Suprapubic skin (tissue), 4 donors: Measurements from ENCODE around the gene BRD9. TPM values are rescaled to one million over a fixed set of nuclear protein-coding genes. Genes with fewer than 3 reads are reported as not detected.
"Not testable (repeated sequence)": the region's sequence is repeated elsewhere in the genome, so short reads cannot be mapped to it uniquely, and the experiment has no call there.

ENCODE experiments used
- DNase-seq, 2 donors: peaks; one replicate each; pipeline ENCODE4 v3.0.0-alpha.2; 2019; ENCODE audit warnings: low spot score in 2 of 2
- H3K27ac ChIP-seq: fragments of 200-600 bp; sonication (generic); one replicate; pipeline ENCODE4 v1.5.1; 2019
- H3K27me3 ChIP-seq: fragments of 200-600 bp; sonication (generic); one replicate; pipeline ENCODE4 v1.5.1; 2019
- H3K36me3 ChIP-seq: fragments of 200-600 bp; sonication (generic); one replicate; pipeline ENCODE4 v1.5.1; 2019
- H3K4me1 ChIP-seq: fragments of 200-600 bp; sonication (generic); one replicate; pipeline ENCODE4 v1.5.1; 2019
- H3K4me3 ChIP-seq: fragments of 200-600 bp; sonication (generic); one replicate; pipeline ENCODE4 v1.5.1; 2019; ENCODE audit warnings: mild to moderate bottlenecking
- H3K9me3 ChIP-seq: fragments of 200-600 bp; sonication (generic); one replicate; pipeline ENCODE4 v1.5.1; 2019
- WGBS: methylation state at CpG from one replicate; pipeline ENCODE4 v1.1.5; 2018; 5-methylcytosine and 5-hydroxymethylcytosine counted together
- total RNA-seq, 4 donors: library from RNA; depleted of rRNA; stranded (reverse); fragments of >200 nt; gene quantifications; one replicate each; pipeline ENCODE4 v1.1.0, GENCODE V29; 2016

The BRD9 gene
- total RNA-seq, 4 donors from 2014 or later, result 25.2 to 73.0 (median 38.8) TPM

GRCh38 chr5:842402-843221 is 50.0 kb downstream of the BRD9 start:
- H3K27me3 ChIP-seq, H3K9me3 ChIP-seq, H3K36me3 ChIP-seq, H3K4me3 ChIP-seq, H3K4me1 ChIP-seq, H3K27ac ChIP-seq: not testable (repeated sequence)
- WGBS, result 92% methylated on average over 27 of the region's 32 CpGs
- peak; percentile 64 to 74 for DNase-seq

- H3K4me3 ChIP-seq, H3K9me3 ChIP-seq, H3K27ac ChIP-seq, H3K36me3 ChIP-seq, H3K4me1 ChIP-seq, H3K27me3 ChIP-seq: not testable (repeated sequence)
- DNase-seq, result peak; percentile 43 to 60
- WGBS, result 78% methylated on average over 9 of the region's 15 CpGs
Measured at GRCh38 chr5:841531-842401, 50.8 kb downstream of the BRD9 start.

DNA sequence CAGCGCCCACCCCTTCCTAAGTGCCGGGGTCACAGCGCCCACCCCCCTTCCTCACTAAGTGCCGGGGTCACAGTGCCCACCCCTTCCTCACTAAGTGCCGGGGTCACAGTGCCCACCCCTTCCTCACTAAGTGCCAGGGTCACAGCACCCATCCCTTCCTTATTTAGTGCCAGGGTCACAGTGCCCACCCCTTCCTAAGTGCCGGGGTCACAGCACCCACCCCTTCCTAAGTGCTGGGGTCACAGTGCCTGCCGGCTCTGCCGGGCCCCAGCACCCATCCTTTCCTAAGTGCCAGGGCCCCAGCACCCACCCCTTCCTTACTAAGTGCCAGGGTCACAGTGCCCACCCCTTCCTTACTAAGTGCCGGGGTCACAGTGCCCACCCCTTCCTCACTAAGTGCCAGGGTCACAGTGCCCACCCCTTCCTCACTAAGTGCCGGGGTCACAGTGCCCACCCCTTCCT is 51.6 kb downstream of the BRD9 start:
- H3K27me3 ChIP-seq, H3K27ac ChIP-seq, H3K9me3 ChIP-seq, H3K4me1 ChIP-seq, H3K4me3 ChIP-seq, H3K36me3 ChIP-seq: not testable (repeated sequence)
- DNase-seq, result peak; percentile 18 to 51
- WGBS, result 86% methylated on average over 10 of the region's 10 CpGs

GRCh38 chr5:840118-840973 is 52.3 kb downstream of the BRD9 start:
- not testable (repeated sequence) for H3K4me1 ChIP-seq, H3K27me3 ChIP-seq, H3K4me3 ChIP-seq, H3K36me3 ChIP-seq, H3K27ac ChIP-seq, H3K9me3 ChIP-seq
- WGBS, result 87% methylated on average over 21 of the region's 21 CpGs
- peak; percentile 69 to 78 for DNase-seq

- peak in 1 of 2 donors; percentile 69 for DNase-seq
- not testable (repeated sequence) for H3K4me3 ChIP-seq, H3K9me3 ChIP-seq, H3K4me1 ChIP-seq, H3K27me3 ChIP-seq, H3K36me3 ChIP-seq, H3K27ac ChIP-seq
- WGBS, result 90% methylated on average over 2 of the region's 10 CpGs
Measured at GRCh38 chr5:838431-838851, 54.2 kb downstream of the BRD9 start.

- not testable (repeated sequence) for H3K27ac ChIP-seq, H3K27me3 ChIP-seq, H3K4me3 ChIP-seq, H3K36me3 ChIP-seq, H3K4me1 ChIP-seq, H3K9me3 ChIP-seq
- DNase-seq, result peak in 1 of 2 donors; percentile 55
- WGBS, result 100% methylated on average over 2 of the region's 14 CpGs
Measured at GRCh38 chr5:837621-838121, 54.9 kb downstream of the BRD9 start.

- H3K27ac ChIP-seq, H3K27me3 ChIP-seq, H3K4me1 ChIP-seq, H3K36me3 ChIP-seq, H3K4me3 ChIP-seq, H3K9me3 ChIP-seq: not testable (repeated sequence)
- DNase-seq, result peak in 1 of 2 donors; percentile 23
- 49% methylated on average over 7 of the region's 7 CpGs for WGBS
Measured at GRCh38 chr5:835933-836612, 56.5 kb downstream of the BRD9 start.

DNA sequence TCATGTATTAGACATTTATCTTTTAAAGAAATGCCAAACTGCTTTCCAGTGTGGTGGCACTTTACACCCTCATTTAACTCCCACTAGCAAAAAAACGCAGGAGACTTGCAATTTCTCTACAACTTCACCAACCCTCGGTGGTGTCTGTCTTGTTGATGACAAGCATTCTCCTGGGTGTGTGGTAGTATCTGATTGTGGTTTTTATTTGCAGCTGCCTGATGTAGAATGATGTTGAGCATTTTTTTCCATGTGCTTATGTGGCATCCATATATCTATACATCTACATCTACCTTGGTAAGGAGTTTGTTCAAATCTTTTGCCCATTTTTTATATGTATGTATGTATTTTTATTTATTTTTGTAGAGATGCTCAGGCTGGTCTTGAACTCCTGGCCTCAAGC is 58.6 kb downstream of the BRD9 start:
- H3K27ac ChIP-seq, DNase-seq, H3K36me3 ChIP-seq, H3K9me3 ChIP-seq, H3K4me1 ChIP-seq, H3K4me3 ChIP-seq, H3K27me3 ChIP-seq: not testable (repeated sequence)
- WGBS, result 81% methylated on average over 2 of the region's 2 CpGs

- not testable (repeated sequence) for DNase-seq, H3K36me3 ChIP-seq, H3K9me3 ChIP-seq, H3K27me3 ChIP-seq, H3K4me1 ChIP-seq, H3K27ac ChIP-seq, H3K4me3 ChIP-seq
- 97% methylated on average over 18 of the region's 19 CpGs for WGBS
Measured at GRCh38 chr5:828194-828593, 64.4 kb downstream of the BRD9 start.

DNA sequence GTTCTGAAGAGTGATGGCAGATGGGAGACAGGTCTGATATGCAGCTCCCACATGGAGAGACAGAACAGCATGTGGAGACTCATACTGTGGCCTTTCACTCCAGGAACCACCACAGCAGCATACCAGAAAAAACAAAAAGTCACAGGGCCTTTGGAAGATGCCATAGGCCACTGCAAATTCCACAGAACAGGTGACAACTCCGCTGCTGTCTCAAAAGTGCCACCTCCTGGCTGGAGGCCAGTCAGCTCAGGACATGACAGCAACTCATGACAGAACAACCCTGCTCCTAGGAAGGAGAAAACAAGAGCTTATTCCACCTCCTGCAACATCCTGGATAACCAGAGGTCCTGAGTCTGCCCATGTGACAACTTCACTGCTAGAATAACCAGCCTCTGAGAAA is 67.1 kb downstream of the BRD9 start:
- DNase-seq, H3K36me3 ChIP-seq, H3K27me3 ChIP-seq, H3K9me3 ChIP-seq, H3K4me1 ChIP-seq, H3K4me3 ChIP-seq, H3K27ac ChIP-seq: not testable (repeated sequence)
- WGBS, result 53% methylated on average over 1 of the region's 1 CpG
